HCT116 (cell line): Measurements from ENCODE around the gene VWA5A. TPM values are rescaled to one million over a fixed set of nuclear protein-coding genes. Genes with fewer than 3 reads are reported as not detected.

Experiments used
- ATAC-seq: fragments of 200-7000 bp; cut with Tn5 transposase; 2 replicates; pipeline ENCODE4 v1.9.1; 2020; ENCODE audit warnings: mild to moderate bottlenecking, moderate library complexity
- BruUV-seq: library from RNA; stranded (reverse); fragments of 400-500 nt; replicated peaks from 2 replicates; lab custom pipeline; 2021; lab: Mats Ljungman, UMichigan
- CTCF ChIA-PET: fragments of 300-600 bp; sonication (Branson Sonifier 250); formaldehyde crosslinking; loops from one replicate; lab custom pipeline; 2021; ENCODE audit warnings: antibody characterized with exemption; lab: Charles Lee
- POLR2A ChIA-PET: fragments of 300-600, 350-600 bp; sonication (Branson Sonifier 250); formaldehyde crosslinking; loops from one replicate; lab custom pipeline; 2021; ENCODE audit warnings: antibody characterized with exemption; lab: Charles Lee
- RAD21 ChIA-PET, 2 experiments: fragments of 300-600 bp; sonication (Branson Sonifier 250); formaldehyde crosslinking; loops; one replicate each; lab custom pipeline; 2023; ENCODE audit warnings: low total read pairs in 2 of 2; ENCODE audit not compliant: uncharacterized antibody in 2 of 2, unreplicated experiment in 2 of 2, low non-redundant PET in 1 of 2; lab: Charles Lee
- DNase-seq: peaks from one replicate; pipeline ENCODE4 v3.0.0-alpha.2; 2010; ENCODE audit warnings: low read depth, low spot score
- H2AFZ ChIP-seq: fragments of 200-600 bp; shearing (Covaris generic), sonication (generic); 2 replicates; pipeline ENCODE4 v1.6.1; 2017; ENCODE audit warnings: low read depth, mixed run types, mixed read lengths, antibody characterized with exemption, low read length; ENCODE audit not compliant: poor library complexity, severe bottlenecking
- H3K27ac ChIP-seq: 2 replicates; pipeline ENCODE4 v1.5.1; 2012; ENCODE audit warnings: low read depth, low read length
- H3K27me3 ChIP-seq: fragments of 200-600 bp; sonication (generic); 2 replicates; pipeline ENCODE4 v1.6.1; 2016; ENCODE audit warnings: mixed run types, low read length, mixed read lengths; ENCODE audit not compliant: insufficient read depth
- H3K36me3 ChIP-seq, 2 experiments: fragments of 200-500 bp in 1 of 2; fragments of 200-600 bp in 1 of 2; sonication (Bioruptor generic) in 1 of 2; sonication (generic) in 1 of 2; 2 replicates each; pipeline versions ENCODE4 v1.5.1 to v1.6.1; 2014 to 2016; ENCODE audit warnings: low read length in 2 of 2, inconsistent platforms in 1 of 2, mixed read lengths in 1 of 2, mixed run types in 1 of 2; ENCODE audit not compliant: insufficient read depth in 2 of 2, control insufficient read depth in 1 of 2
- H3K4me1 ChIP-seq, 2 experiments: fragments of 200-600 bp in 1 of 2; sonication (generic) in 1 of 2; 2 replicates each; pipeline versions ENCODE4 v1.5.1 to v1.6.1; 2012 to 2017; ENCODE audit warnings: low read length in 2 of 2, inconsistent platforms in 1 of 2, mild to moderate bottlenecking in 1 of 2, mixed read lengths in 1 of 2, mixed run types in 1 of 2, moderate library complexity in 1 of 2; ENCODE audit not compliant: insufficient read depth in 2 of 2, control insufficient read depth in 1 of 2
- H3K4me2 ChIP-seq: fragments of 200-600 bp; sonication (generic); 2 replicates; pipeline ENCODE4 v1.6.1; 2017; ENCODE audit warnings: mixed run types, low read length, mixed read lengths
- H3K4me3 ChIP-seq, 2 experiments: fragments of 200-600 bp in 1 of 2; sonication (generic) in 1 of 2; replicated peaks in 1 of 2; 2 replicates each; pipeline ENCODE4 v1.5.1; 2011 to 2016; ENCODE audit warnings: low read length in 2 of 2, control low read depth in 1 of 2, low read depth in 1 of 2, mild to moderate bottlenecking in 1 of 2, mixed read lengths in 1 of 2, mixed run types in 1 of 2
- H3K79me2 ChIP-seq: fragments of 200-600 bp; sonication (generic); 2 replicates; pipeline ENCODE4 v1.6.1; 2017; ENCODE audit warnings: mild to moderate bottlenecking, mixed run types, low read length, moderate library complexity, mixed read lengths; ENCODE audit not compliant: insufficient read depth
- H3K9ac ChIP-seq: fragments of 200-600 bp; sonication (generic); 2 replicates; pipeline ENCODE4 v1.6.1; 2016; ENCODE audit warnings: low read length, mixed read lengths
- H3K9me2 ChIP-seq: fragments of 200-600 bp; sonication (generic), shearing (Covaris generic); 2 replicates; pipeline ENCODE4 v1.6.1; 2017; ENCODE audit warnings: mixed run types, mild to moderate bottlenecking, moderate library complexity; ENCODE audit not compliant: insufficient read depth
- H3K9me3 ChIP-seq, 2 experiments: fragments of 200-500 bp in 1 of 2; fragments of 200-600 bp in 1 of 2; sonication (Bioruptor generic) in 1 of 2; sonication (generic) in 1 of 2; 2 replicates each; pipeline ENCODE4 v1.6.1; 2014 to 2017; ENCODE audit warnings: low read length in 2 of 2, mixed read lengths in 2 of 2, inconsistent platforms in 1 of 2, low read depth in 1 of 2, mild to moderate bottlenecking in 1 of 2, mixed run types in 1 of 2, moderate library complexity in 1 of 2; ENCODE audit not compliant: control insufficient read depth in 1 of 2, insufficient read depth in 1 of 2
- H4K20me1 ChIP-seq: fragments of 200-600 bp; sonication (generic), shearing (Covaris generic); 2 replicates; pipeline ENCODE4 v1.6.1; 2017; ENCODE audit warnings: mixed run types, mild to moderate bottlenecking, moderate library complexity; ENCODE audit not compliant: insufficient read depth
- CBX3 ChIP-seq: IDR thresholded peaks from 2 replicates; pipeline ENCODE4 v1.6.1; 2012; ENCODE audit warnings: low read depth
- CTCF ChIP-seq, 3 experiments: fragments of 200-600 bp in 1 of 3; sonication (generic) in 1 of 3; IDR thresholded peaks in 2 of 3; conservative IDR thresholded peaks in 1 of 3; 2 replicates each; pipeline ENCODE4 v1.5.1; 2012 to 2017; ENCODE audit warnings: low read depth in 2 of 3, low read length in 2 of 3, antibody characterized with exemption in 1 of 3, borderline replicate concordance in 1 of 3, control low read depth in 1 of 3, mild to moderate bottlenecking in 1 of 3, mixed read lengths in 1 of 3, mixed run types in 1 of 3, moderate library complexity in 1 of 3; ENCODE audit not compliant: insufficient read depth in 1 of 3
- EGR1 ChIP-seq: IDR thresholded peaks from 2 replicates; pipeline ENCODE4 v1.6.1; 2012; ENCODE audit warnings: low read depth
- ELF1 ChIP-seq: IDR thresholded peaks from 2 replicates; pipeline ENCODE4 v1.6.1; 2012; ENCODE audit warnings: low read depth, borderline replicate concordance
- EZH2phosphoT487 ChIP-seq: fragments of 200-600 bp; IDR thresholded peaks from 2 replicates; pipeline ENCODE4 v1.6.1; 2018; ENCODE audit warnings: antibody characterized with exemption, borderline replicate concordance
- FOSL1 ChIP-seq: IDR thresholded peaks from 2 replicates; pipeline ENCODE4 v1.6.1; 2012; ENCODE audit warnings: low read depth
- JUND ChIP-seq: IDR thresholded peaks from 2 replicates; pipeline ENCODE4 v1.6.1; 2012
- MAX ChIP-seq: IDR thresholded peaks from 2 replicates; pipeline ENCODE4 v1.6.1; 2012
- REST ChIP-seq: IDR thresholded peaks from 2 replicates; pipeline ENCODE4 v1.6.1; 2012; ENCODE audit warnings: low read depth
- SIN3A ChIP-seq: IDR thresholded peaks from 2 replicates; pipeline ENCODE4 v1.6.1; 2012; ENCODE audit warnings: low read depth
- SRF ChIP-seq: IDR thresholded peaks from 2 replicates; pipeline ENCODE4 v1.6.1; 2012; ENCODE audit warnings: low read depth
- TCF7L2 ChIP-seq: IDR thresholded peaks from 2 replicates; pipeline ENCODE4 v1.7.0; 2011; ENCODE audit warnings: borderline replicate concordance, inconsistent platforms; ENCODE audit not compliant: insufficient read depth, insufficient read length; ENCODE audit errors: extremely low read depth
- YY1 ChIP-seq: IDR thresholded peaks from 2 replicates; pipeline ENCODE4 v1.6.1; 2011; ENCODE audit warnings: low read length, low read depth, moderate library complexity, mild to moderate bottlenecking; ENCODE audit not compliant: insufficient replicate concordance; ENCODE audit errors: extremely low read depth
- ZBTB33 ChIP-seq: IDR thresholded peaks from 2 replicates; pipeline ENCODE4 v1.6.1; 2011; ENCODE audit warnings: mild to moderate bottlenecking, low read length, moderate library complexity; ENCODE audit not compliant: insufficient replicate concordance; ENCODE audit errors: extremely low read depth
- ZFX ChIP-seq: fragments of 450-650 bp; IDR thresholded peaks from 2 replicates; pipeline ENCODE4 v1.6.1; 2017
- ZNF274 ChIP-seq: fragments of 200-500 bp; sonication (Bioruptor generic); IDR thresholded peaks from 2 replicates; pipeline ENCODE4 v1.6.1; 2014; ENCODE audit warnings: mild to moderate bottlenecking, low read depth, low read length, inconsistent platforms
- intact Hi-C: fragments of 100-400 bp; cut with micrococcal nuclease; formaldehyde crosslinking; loops from 2 replicates; pipeline ENCODE4 v1.10.0; 2022
- total RNA-seq: library from RNA; stranded (reverse); gene quantifications from one replicate; pipeline ENCODE4 v1.2.1, GENCODE V29; 2021; ENCODE audit not compliant: unreplicated experiment

VWA5A gene
- total RNA-seq, 1 experiment from 2014 or later, result 5.0 TPM

- TF ChIP-seq JUND (no peak), EGR1 (no peak), ZFX (no peak), EZH2phosphoT487 (no peak), ZNF274 (no peak), ELF1 (no peak)
Measured at GRCh38 chr11:124176925-124177715, 61.9 kb downstream of the VWA5A start (continued).

GRCh38 chr11:124179310-124179709 is 64.1 kb downstream of the VWA5A start:
- Histone ChIP-seq H3K79me2 (no peaks in the 10 kb centered on the region), H4K20me1 (no peaks in the 10 kb centered on the region), H3K4me1 (no peaks in the 10 kb centered on the region), H2AFZ (no peak overlapping the region), H3K27ac (no peak overlapping the region), H3K36me3 (no peaks in the 10 kb centered on the region), H3K4me3 (no peak overlapping the region), H3K9ac (no peak overlapping the region), H3K9me2 (no peaks in the 10 kb centered on the region), H3K4me2 (no peak overlapping the region), H3K27me3 (peaks cover 47% of the 10 kb centered on the region), H3K9me3 (no peaks in the 10 kb centered on the region)
- POLR2A ChIA-PET, result no interaction called here
- no TSS peak for BruUV-seq
- RAD21 ChIA-PET, result no interaction called here
- no peak for ATAC-seq
- CTCF ChIA-PET, result no interaction called here
- no peak for DNase-seq
- intact Hi-C loops, result no loop called here
- TF ChIP-seq ZNF274, result no peak
- no peak for TF ChIP-seq FOSL1
- no peak for TF ChIP-seq SRF
- TF ChIP-seq JUND, result no peak
- no peak for TF ChIP-seq EGR1
- TF ChIP-seq MAX, result no peak
- TF ChIP-seq TCF7L2, result no peak
- TF ChIP-seq SIN3A, result no peak
- TF ChIP-seq ZBTB33, result no peak
- no peak for TF ChIP-seq ZFX
- no peak for TF ChIP-seq YY1
- no peak for TF ChIP-seq CTCF (IDR thresholded peaks at IDR 0.05 in 2 of 3, conservative IDR thresholded peaks at IDR 0.05 in 1 of 3; ENCODE audit: borderline replicate concordance in 1 of 3, insufficient read depth in 1 of 3, low read depth in 2 of 3, low read length in 2 of 3)
- TF ChIP-seq CBX3, result no peak
- no peak for TF ChIP-seq REST
